Liver (tissue), 3 donors: Measurements from ENCODE around the gene FIGLA.

Experiments used
- EGR1 ChIP-seq, 2 donors: IDR thresholded peaks; 2 replicates each; pipeline ENCODE4 v1.6.1; 2016 to 2018; ENCODE audit warnings: antibody characterized with exemption in 2 of 2, low read depth in 2 of 2
- HNF4A ChIP-seq, 2 donors: conservative IDR thresholded peaks; 2 replicates each; pipeline ENCODE4 v1.6.1; 2016; ENCODE audit warnings: antibody characterized with exemption in 2 of 2, mild to moderate bottlenecking in 2 of 2
- JUND ChIP-seq, 2 donors: IDR thresholded peaks; 2 replicates each; pipeline ENCODE4 v1.6.1; 2016; ENCODE audit warnings: antibody characterized with exemption in 2 of 2
- MAX ChIP-seq: IDR thresholded peaks from 2 replicates; pipeline ENCODE4 v1.6.1; 2016; ENCODE audit warnings: antibody characterized with exemption
- RAD21 ChIP-seq, 2 donors: IDR thresholded peaks; 2 replicates each; pipeline ENCODE4 v1.6.1; 2016; ENCODE audit warnings: antibody characterized with exemption in 2 of 2, mild to moderate bottlenecking in 2 of 2
- ZBTB33 ChIP-seq: IDR thresholded peaks from 2 replicates; pipeline ENCODE4 v1.6.1; 2016; ENCODE audit warnings: antibody characterized with exemption
- TF ChIP-seq, protein P1 (sequence below): fragments of 150-350 bp; IDR thresholded peaks from 2 replicates; pipeline ENCODE4 v1.5.1; 2017; ENCODE audit warnings: improper control_type of control experiment, low read depth, low read length; ENCODE audit not compliant: missing input control
- TF ChIP-seq, protein P2 (sequence below): IDR thresholded peaks from 2 replicates; pipeline ENCODE4 v1.6.1; 2016; ENCODE audit warnings: antibody characterized with exemption, mild to moderate bottlenecking
- donor health status: healthy.
- donor health status: healthy.

- TF ChIP-seq, protein P1, sequence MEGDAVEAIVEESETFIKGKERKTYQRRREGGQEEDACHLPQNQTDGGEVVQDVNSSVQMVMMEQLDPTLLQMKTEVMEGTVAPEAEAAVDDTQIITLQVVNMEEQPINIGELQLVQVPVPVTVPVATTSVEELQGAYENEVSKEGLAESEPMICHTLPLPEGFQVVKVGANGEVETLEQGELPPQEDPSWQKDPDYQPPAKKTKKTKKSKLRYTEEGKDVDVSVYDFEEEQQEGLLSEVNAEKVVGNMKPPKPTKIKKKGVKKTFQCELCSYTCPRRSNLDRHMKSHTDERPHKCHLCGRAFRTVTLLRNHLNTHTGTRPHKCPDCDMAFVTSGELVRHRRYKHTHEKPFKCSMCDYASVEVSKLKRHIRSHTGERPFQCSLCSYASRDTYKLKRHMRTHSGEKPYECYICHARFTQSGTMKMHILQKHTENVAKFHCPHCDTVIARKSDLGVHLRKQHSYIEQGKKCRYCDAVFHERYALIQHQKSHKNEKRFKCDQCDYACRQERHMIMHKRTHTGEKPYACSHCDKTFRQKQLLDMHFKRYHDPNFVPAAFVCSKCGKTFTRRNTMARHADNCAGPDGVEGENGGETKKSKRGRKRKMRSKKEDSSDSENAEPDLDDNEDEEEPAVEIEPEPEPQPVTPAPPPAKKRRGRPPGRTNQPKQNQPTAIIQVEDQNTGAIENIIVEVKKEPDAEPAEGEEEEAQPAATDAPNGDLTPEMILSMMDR = no peak
- TF ChIP-seq ZBTB33 (no peak), RAD21 (IDR thresholded peaks at IDR 0.05) (no peak), MAX (no peak), EGR1 (IDR thresholded peaks at IDR 0.05; ENCODE audit: low read depth in 2 of 2) (no peak), JUND (IDR thresholded peaks at IDR 0.05) (no peak), HNF4A (conservative IDR thresholded peaks at IDR 0.05) (no peak)
- TF ChIP-seq, protein P2, sequence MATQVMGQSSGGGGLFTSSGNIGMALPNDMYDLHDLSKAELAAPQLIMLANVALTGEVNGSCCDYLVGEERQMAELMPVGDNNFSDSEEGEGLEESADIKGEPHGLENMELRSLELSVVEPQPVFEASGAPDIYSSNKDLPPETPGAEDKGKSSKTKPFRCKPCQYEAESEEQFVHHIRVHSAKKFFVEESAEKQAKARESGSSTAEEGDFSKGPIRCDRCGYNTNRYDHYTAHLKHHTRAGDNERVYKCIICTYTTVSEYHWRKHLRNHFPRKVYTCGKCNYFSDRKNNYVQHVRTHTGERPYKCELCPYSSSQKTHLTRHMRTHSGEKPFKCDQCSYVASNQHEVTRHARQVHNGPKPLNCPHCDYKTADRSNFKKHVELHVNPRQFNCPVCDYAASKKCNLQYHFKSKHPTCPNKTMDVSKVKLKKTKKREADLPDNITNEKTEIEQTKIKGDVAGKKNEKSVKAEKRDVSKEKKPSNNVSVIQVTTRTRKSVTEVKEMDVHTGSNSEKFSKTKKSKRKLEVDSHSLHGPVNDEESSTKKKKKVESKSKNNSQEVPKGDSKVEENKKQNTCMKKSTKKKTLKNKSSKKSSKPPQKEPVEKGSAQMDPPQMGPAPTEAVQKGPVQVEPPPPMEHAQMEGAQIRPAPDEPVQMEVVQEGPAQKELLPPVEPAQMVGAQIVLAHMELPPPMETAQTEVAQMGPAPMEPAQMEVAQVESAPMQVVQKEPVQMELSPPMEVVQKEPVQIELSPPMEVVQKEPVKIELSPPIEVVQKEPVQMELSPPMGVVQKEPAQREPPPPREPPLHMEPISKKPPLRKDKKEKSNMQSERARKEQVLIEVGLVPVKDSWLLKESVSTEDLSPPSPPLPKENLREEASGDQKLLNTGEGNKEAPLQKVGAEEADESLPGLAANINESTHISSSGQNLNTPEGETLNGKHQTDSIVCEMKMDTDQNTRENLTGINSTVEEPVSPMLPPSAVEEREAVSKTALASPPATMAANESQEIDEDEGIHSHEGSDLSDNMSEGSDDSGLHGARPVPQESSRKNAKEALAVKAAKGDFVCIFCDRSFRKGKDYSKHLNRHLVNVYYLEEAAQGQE = no peak
These were observed 36.9 kb upstream of the FIGLA start for GRCh38 chr2:70827388-70827787.
